ENCODE data around the gene DYRK1A. TPM values are rescaled to one million over a fixed set of nuclear protein-coding genes. Genes with fewer than 3 reads are reported as not detected.

Gene DYRK1A
- total RNA-seq, 1 experiment from 2014 or later = 35.5 TPM

DNA sequence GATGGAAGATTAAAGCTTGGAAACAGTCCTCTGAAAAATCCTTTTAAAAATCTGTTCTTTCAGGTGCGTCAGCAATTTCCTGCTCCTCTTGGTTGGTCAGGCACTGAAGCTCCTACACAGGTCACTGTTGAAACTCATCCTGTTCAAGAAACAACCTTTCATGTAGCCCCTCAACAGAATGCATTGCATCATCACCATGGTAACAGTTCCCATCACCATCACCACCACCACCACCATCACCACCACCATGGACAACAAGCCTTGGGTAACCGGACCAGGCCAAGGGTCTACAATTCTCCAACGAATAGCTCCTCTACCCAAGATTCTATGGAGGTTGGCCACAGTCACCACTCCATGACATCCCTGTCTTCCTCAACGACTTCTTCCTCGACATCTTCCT lies 145.3 kb downstream of the DYRK1A start:
- intact Hi-C loops (cut with micrococcal nuclease; ENCODE audit: unreplicated experiment) = no loop called here
- DNase-seq = no peak
- Histone ChIP-seq H3K36me3 (ENCODE audit: low read depth) (peaks cover 7% of the 10 kb centered on the region; the same call in 1 of the 2 replicates), H3K4me2 (no peak overlapping the region), H2AFZ (no peak overlapping the region), H3F3A (ENCODE audit: insufficient read depth, low read depth) (no peaks in the 10 kb centered on the region), H4K20me1 (ENCODE audit: insufficient read depth) (no peaks in the 10 kb centered on the region), H3K4me3 (no peak overlapping the region), H3K4me1 (replicated peaks; ENCODE audit: insufficient read depth) (no peaks in the 10 kb centered on the region), H3K9me3 (ENCODE audit: insufficient read depth, low read depth) (no peaks in the 10 kb centered on the region), H3K27ac (no peak overlapping the region), H3K27me3 (ENCODE audit: insufficient read depth, low read depth) (no peaks in the 10 kb centered on the region), H3K79me2 (ENCODE audit: low read depth) (no peaks in the 10 kb centered on the region), H3K9me2 (ENCODE audit: insufficient read depth) (no peaks in the 10 kb centered on the region)
- TF ChIP-seq CTCF (conservative IDR thresholded peaks at IDR 0.05) (no peak), EZH2 (IDR thresholded peaks at IDR 0.05; ENCODE audit: low read depth) (no peak)
- POLR2A ChIA-PET (ENCODE audit: unreplicated experiment) = no interaction called here
- CTCF ChIA-PET = no interaction called here
- no TSS peak for BruUV-seq (replicated peaks)

- ChIA-PET CTCF (no interaction called here), POLR2A (ENCODE audit: unreplicated experiment) (no interaction called here)
- no peak for DNase-seq
- intact Hi-C loops (cut with micrococcal nuclease; ENCODE audit: unreplicated experiment) = no loop called here
- no peaks in the 10 kb centered on the region for H3F3A ChIP-seq (ENCODE audit: insufficient read depth, low read depth)
- no peaks in the 10 kb centered on the region for H3K9me3 ChIP-seq (ENCODE audit: insufficient read depth, low read depth)
- TF ChIP-seq EZH2 (IDR thresholded peaks at IDR 0.05; ENCODE audit: low read depth) (no peak), CTCF (conservative IDR thresholded peaks at IDR 0.05) (no peak)
- H3K27ac ChIP-seq = no peak overlapping the region
- H3K79me2 ChIP-seq (ENCODE audit: low read depth) = no peaks in the 10 kb centered on the region
- H3K4me3 ChIP-seq = no peak overlapping the region
- no peaks in the 10 kb centered on the region for H3K9me2 ChIP-seq (ENCODE audit: insufficient read depth)
- no TSS peak for BruUV-seq (replicated peaks)
- no peaks in the 10 kb centered on the region for H3K4me1 ChIP-seq (replicated peaks; ENCODE audit: insufficient read depth)
- no peaks in the 10 kb centered on the region for H3K27me3 ChIP-seq (ENCODE audit: insufficient read depth, low read depth)
- H2AFZ ChIP-seq = no peak overlapping the region
- H4K20me1 ChIP-seq (ENCODE audit: insufficient read depth) = no peaks in the 10 kb centered on the region
- H3K36me3 ChIP-seq (ENCODE audit: low read depth) = peaks cover 7% of the 10 kb centered on the region; the same call in 1 of the 2 replicates
- no peak overlapping the region for H3K4me2 ChIP-seq
These were observed 146.8 kb downstream of the DYRK1A start for GRCh38 chr21:37513383-37513782.

DNA sequence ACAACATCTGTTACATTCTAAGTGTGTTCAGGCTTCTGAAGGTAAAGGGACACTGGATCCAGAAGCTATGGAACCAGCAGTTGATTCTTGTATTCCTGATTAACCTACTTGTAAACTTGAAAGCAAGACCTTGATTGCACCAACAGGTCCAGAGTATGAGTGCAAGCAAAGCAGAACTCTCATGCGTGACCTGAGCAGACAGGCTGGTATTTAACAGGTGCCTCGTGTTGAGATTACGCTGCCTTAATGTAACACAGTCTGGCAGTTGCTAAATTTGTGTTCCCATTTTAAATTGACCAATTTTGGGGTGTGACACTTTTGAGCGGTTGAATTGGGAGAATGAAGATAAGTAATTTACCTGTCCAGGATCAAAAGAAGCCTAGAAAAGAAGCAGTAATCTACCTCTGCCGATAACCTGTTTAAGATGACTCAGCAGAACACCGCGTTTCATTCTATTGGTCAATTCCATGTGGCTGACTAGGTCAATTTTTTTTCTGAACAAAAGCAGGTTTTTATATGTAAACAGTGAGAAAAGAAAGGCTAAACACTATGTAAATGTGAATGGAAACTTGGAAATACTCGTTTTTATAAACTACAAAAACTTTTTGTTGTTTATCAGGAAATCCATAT lies 147.6 kb downstream of the DYRK1A start:
- intact Hi-C loops (cut with micrococcal nuclease; ENCODE audit: unreplicated experiment) = no loop called here
- no peaks in the 10 kb centered on the region for H3K9me2 ChIP-seq (ENCODE audit: insufficient read depth)
- no TSS peak for BruUV-seq (replicated peaks)
- H3K4me3 ChIP-seq = no peak overlapping the region
- H3K4me2 ChIP-seq = no peak overlapping the region
- H3F3A ChIP-seq (ENCODE audit: insufficient read depth, low read depth) = no peaks in the 10 kb centered on the region
- peaks cover 7% of the 10 kb centered on the region; the same call in 1 of the 2 replicates for H3K36me3 ChIP-seq (ENCODE audit: low read depth)
- no peaks in the 10 kb centered on the region for H3K79me2 ChIP-seq (ENCODE audit: low read depth)
- ChIA-PET CTCF (no interaction called here), POLR2A (ENCODE audit: unreplicated experiment) (no interaction called here)
- TF ChIP-seq EZH2 (IDR thresholded peaks at IDR 0.05; ENCODE audit: low read depth) (no peak), CTCF (conservative IDR thresholded peaks at IDR 0.05) (no peak)
- H3K9me3 ChIP-seq (ENCODE audit: insufficient read depth, low read depth) = no peaks in the 10 kb centered on the region
- no peaks in the 10 kb centered on the region for H4K20me1 ChIP-seq (ENCODE audit: insufficient read depth)
- DNase-seq = no peak
- no peak overlapping the region for H2AFZ ChIP-seq
- no peaks in the 10 kb centered on the region for H3K27me3 ChIP-seq (ENCODE audit: insufficient read depth, low read depth)
- peak overlapping the region; percentile 23; the same call in 1 of the 2 replicates for H3K27ac ChIP-seq
- no peaks in the 10 kb centered on the region for H3K4me1 ChIP-seq (replicated peaks; ENCODE audit: insufficient read depth)
